ENCODE measurements around the gene ASMT.
"Not testable (repeated sequence)": the region's sequence is repeated elsewhere in the genome, so short reads cannot be mapped to it uniquely, and the experiment has no call there.

The ASMT gene, protein sequence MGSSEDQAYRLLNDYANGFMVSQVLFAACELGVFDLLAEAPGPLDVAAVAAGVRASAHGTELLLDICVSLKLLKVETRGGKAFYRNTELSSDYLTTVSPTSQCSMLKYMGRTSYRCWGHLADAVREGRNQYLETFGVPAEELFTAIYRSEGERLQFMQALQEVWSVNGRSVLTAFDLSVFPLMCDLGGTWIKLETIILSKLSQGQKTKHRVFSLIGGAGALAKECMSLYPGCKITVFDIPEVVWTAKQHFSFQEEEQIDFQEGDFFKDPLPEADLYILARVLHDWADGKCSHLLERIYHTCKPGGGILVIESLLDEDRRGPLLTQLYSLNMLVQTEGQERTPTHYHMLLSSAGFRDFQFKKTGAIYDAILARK

DNA sequence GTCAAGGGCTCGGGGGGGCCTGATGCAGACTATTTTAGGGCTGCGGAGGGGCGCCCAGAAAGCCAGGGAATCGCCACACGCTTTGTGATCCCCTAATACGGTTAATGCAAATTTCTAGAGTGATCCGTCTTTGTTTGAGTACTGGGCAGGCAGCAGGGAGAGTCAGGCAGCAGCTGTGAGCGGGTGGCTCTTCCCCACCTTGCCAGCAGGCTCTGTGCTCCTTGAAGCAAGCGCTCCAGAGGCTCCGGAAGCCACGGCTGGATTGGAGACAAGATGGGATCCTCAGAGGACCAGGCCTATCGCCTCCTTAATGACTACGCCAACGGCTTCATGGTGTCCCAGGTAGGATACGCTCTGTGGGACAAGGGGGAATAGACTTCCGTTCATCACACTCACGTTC lies at the start of gene ASMT:
Gene ASMT, plus strand, starts transcription at position 133 of the 400 bp plus-strand sequence. Its CDS starts 141 bp downstream, at position 274.
- DNase-seq, result no peak
- intact Hi-C loops (cut with DNase I), result no loop called here

DNA sequence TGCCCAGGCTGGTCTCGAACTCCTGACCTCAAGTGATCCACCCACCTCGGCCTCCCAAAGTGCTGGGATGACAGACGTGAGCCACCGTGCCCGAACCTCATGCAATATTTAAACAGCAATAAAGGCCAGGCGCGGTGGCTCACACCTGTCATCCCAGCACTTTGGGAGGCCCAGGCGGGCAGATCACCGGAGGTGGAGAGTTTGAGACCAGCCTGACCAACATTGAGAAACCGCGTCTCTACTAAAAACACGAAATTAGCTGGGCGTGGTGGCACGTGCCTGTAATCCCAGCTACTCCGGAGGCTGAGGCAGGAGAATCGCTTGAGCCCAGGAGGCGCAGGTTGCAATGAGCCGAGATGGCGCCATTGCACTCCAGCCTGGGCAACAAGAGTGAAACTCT lies 40.7 kb upstream of the ASMT start:
- peak in 2 of 42 donors; percentile 8 to 30 for DNase-seq
- intact Hi-C loops (cut with DNase I), result not testable (repeated sequence)

DNA sequence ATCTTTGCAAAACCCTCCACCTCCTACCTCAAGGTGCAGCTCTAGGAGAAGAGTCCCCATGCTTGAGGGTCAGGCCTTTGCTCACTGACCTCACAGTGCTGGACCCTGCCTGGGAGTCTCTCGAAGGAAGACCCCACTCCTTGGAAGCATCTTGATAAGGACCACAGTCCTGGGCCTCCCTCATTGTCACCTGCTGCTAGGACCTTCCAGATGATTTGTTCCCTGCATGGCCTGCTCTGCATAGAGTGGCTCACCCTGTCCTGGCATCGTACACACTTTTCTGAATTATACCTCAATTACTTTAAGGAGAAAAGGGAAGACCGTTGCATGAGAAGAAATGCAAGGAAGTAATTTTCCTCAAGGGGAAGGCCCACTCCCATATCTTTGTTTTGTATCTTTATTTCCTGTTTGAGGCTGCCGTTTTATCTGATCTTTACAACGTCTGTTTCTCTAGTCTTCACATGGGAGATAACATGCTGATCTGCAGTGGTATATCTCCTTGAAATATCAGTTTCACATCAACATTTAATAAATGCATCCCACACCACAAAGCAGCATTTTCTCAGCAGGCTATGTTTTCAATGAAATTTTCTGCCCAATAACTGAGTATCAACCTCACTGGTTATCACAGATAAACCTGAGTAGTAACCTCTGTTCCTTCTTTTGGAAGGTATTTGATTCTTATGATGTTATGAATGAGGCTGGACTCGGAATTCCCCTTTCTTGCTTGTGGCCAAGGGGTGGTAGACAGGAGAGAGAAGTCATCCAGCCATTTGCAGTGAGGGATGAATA lies 38.5 kb upstream of the ASMT start:
- intact Hi-C loops (cut with DNase I), result no loop called here
- DNase-seq, result peak in 2 of 42 donors; percentile 24 to 31

DNA sequence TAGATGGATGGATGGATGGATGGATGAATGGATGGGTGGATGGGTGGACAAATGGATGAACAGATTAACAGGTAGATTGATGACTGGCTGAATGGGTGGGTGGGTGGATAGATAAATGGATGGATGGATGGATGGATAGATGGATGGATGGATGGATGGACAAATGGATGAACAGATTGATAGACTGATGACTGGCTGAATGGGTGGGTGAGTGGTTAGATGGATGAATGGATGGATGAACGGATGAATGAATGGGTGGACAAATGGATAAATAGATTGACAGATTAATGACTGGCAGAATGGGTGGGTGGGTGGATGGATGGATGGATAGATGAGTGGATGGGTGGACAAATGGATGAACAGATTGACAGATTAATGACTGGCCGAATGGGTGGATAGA lies 37.0 kb upstream of the ASMT start:
- DNase-seq, result no peak
- intact Hi-C loops (cut with DNase I), result no loop called here

DNA sequence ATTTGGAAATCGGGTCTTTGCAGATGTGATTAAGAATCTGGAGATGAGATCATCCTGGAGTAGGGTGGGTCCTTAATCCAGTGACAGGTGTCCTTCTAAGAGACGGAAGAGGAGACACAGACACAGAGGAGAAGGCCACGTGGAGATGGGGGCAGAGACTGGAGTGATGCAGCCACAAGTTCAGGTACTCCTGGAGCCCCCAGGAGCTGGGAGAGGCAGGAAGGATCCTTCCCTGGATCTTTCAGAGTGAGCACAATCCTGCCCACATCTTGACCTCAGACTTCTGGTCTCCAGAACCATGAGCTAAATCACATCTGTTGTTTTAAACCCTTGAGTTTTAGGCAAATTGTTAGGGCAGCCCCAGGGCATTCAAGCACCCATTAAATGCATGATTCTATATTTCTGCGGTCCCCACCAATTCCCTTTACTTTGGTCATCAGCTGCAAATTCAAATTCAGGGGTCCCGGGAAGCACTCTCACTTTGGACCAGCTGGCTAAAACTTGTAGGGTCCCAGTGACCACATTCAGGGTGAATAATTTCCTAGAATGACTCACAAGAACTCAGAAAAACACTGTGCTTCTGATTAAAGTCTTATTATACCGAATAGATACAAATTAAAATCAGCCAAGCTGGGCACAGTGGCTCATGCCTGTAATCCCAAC lies 36.2 kb upstream of the ASMT start:
- intact Hi-C loops (cut with DNase I), result no loop called here
- peak in 1 of 42 donors; percentile 14 for DNase-seq

DNA sequence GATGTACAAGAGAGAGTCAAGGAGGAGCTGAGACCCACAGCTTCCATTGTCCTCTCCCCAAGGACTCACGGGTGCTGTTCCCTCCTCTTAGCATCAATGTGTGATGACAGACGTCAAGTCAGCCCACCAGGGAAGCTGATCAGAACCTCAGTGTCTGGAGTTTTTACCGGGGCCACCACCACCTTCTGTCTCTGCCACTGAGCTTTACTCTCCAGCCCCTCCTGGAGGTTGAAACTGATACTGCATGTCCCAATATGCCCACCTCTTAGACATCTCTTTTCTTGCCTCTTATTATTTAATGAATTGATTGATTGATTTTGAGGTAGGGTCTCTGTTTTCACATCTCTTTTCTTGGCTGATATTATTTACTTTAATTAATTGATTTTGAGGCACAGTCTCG lies 33.7 kb upstream of the ASMT start:
- DNase-seq, result peak in 9 of 42 donors; percentile 20 to 73 (median 35)
- intact Hi-C loops (cut with DNase I), result no loop called here

DNA sequence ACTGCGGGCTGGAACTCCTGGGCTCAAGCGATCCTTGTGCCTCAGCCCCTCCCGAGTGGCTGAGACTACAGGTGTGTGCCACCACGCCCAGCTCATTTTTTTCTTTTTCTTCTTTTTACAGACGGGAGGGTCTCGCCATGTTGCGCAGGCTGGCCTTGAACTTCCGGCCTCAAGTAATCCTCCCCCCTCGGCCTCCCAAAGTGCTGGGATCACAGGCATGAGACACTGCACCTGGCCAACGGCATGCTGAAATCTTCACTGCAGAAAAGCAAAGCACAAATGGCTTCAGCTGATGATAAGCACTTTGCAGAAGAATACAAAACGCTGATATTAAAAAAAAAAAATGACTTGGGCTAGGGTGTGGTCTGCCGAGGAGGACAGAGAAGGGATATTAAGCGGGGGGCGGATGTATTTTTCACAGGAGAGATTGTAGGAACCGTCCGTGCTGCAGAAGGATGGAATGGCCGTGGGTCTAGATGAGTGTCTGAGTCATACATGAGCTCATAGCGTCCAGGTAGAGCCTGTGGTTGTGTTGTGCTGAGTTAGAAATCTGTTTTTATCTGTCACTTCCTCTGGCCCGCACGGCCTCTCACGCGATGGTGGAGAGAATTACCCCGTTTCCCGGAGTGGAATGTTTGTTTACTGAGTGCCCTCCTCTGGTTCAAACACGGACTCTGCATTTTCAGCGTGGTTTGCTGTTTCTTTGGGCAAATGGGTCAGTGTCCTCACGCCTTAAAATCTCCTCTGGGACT lies 32.0 kb upstream of the ASMT start:
- DNase-seq, result peak in 1 of 42 donors; percentile 10
- intact Hi-C loops (cut with DNase I), result no loop called here

DNA sequence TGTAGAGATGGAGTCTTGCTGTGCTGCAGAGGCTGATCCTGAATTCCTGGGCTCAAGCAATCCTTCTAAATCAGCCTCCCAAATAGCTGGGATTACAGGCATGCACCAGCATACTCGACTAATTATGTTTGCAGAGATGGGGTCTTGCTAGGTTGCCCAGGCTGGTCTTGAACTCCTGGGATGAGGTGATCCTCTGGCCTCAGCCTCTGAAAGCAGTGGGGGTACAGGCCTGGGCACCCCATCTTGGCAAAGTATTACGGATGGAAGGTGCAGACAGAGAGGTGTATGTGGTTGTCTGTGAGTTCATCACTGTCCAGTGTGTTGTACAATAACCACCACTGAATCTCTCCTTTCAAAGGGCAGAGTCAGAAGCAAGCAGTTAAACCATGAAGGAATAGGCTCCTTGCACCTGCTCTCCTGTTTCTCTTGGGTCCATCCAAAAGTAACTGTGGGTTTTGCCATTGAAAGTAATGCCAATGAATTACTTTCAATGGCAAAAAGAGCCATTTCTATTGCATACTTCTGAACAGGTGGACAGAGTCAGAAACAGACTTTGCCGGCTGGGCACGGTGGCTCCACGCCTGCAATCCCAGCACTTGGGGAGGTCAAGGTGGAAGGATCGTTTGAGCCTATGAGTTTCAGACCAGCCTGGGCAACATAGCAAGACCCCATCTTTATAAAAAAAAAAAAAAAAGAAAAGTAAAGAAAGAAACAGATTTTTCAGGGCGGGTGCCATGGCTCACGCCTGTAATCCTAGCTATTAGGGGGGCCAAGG lies 30.4 kb upstream of the ASMT start:
- DNase-seq, result no peak
- intact Hi-C loops (cut with DNase I), result no loop called here

DNA sequence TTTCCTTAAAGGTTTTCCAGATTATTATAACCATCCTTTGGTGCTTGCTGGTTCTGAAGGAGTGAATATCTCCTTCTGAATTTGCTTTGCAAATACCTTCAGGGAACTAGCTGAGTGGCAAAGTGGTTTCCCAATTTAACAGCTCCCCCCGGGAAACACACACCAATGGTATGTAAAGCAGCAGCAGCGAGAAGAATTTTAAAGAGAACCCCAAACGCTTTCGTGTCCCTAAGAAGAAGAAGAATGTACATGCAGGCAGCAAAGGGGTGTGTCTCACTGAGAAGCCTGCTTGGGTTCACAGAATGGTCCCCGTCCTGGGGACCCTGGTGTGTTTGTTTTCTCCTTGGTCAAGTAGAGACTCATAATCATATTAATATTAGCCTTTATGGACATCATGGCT lies 27.7 kb upstream of the ASMT start:
- DNase-seq, result no peak
- intact Hi-C loops (cut with DNase I), result no loop called here

DNA sequence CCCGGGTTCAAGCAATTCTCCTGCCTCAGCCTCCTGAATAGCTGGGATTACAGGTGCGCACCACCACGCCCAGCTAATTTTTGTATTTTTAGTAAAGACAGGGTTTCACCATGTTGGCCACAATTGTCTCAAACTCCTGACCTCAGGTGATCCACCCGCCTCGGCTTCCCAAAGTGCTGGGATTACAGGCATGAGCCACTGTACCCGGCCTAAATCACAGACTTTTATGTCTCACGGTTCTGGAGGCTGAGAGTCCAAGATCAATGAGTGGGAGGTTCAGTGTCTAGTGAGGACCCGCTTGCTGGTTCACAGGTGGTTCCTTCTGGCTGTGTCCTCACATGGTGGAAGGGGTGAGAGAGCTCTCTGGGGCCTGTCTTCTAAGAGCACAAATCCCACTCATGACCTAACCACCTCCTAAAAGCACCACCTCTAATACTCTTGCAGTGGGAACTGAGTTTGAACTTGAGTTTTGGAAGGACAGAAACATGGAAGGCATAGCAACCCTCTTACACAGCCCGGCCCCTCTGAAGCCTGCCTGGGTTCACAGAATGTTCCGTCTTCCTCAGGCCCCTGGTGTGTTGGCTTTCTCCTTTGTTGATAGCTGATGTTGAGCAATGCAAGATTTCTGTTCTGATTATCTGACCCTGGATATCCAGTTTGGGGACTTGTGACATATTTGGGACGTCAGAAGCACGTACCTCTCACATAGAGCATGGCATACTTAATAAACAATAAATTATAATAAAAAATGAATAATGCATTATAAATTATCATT lies 25.3 kb upstream of the ASMT start:
- DNase-seq, result peak in 3 of 42 donors; percentile 20 to 30 (median 26)
- intact Hi-C loops (cut with DNase I), result loop anchor here (5.0 kb wide), 2 partner anchors 137 to 197 kb away; partner anchors contain the start of genes ASMTL and SLC25A6

DNA sequence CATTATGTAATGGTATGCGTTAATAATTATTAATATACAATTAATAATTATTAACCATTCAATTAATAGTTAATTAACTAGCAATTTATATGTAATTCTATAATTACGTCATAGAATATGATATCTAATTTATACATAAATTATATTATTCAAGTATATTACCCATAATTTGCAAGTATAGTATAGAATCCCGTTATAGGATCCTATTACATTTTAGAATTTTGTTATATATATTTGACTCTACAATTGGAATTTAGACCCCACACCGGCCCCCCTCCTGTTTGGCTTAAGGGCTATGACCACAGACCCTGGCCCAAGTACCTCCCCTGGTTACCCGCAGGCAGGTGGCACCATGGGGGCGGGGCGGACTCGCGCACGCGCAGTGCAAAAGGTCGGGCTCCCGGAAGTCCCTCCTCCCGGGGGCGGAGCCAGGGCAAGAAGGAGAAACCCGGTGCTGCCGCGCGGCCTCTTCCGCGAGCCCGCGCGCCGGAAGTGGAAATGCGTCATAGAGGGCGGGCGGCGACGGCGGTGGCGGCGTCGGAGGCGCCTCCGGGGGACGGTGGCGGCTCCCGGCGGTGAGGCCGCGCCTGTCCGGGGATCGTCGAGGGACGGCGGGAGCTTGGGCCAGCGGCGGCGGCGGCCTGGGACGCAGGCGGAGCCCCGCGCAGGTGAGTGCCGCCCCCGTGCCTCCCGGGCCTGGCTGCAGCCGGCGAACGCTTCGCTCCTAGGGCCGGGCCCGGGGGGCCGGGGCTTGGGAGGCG lies 23.6 kb upstream of the ASMT start, which contains the start of gene AKAP17A:
Gene AKAP17A, plus strand, starts transcription at position 503 of the 761 bp plus-strand sequence. CDS start 1,859 bp downstream, outside the sequence.
- DNase-seq, result peak; percentile 90 to 99 (median 98)
- intact Hi-C loops (cut with DNase I), result loop anchor here (5.0 kb wide), 2 partner anchors 139 to 199 kb away; partner anchors contain the start of genes ASMTL and SLC25A6

DNA sequence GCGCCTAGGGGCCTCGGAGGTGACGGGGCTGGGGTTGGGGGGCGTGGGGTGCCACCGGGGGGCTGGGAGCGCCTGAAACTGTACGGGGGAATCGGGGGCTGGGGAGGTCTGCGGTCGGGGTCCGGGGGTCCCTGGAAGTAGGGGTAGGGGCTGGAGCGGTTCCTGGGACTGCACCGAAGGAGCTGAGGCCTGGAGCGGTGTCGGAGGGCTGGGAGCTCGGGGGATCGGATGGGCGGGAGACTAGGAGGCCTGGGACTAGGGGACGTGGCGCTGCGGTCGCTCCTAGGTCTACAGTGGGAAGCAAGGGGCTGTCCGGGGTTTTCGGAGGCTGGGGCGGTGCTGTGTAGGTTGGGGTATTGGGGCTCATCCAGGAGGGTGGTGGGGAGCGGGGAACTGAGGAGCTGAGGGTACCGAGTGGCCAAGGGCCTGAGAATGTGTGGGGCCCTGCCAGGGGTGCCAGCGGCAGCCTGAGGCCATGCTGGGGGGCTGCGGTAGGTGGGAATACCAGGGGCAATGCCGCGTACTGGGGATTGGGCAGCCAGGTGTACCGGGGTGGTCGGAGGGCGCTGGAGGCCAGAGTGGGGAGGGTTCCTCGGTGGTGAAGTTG lies 22.9 kb upstream of the ASMT start:
- intact Hi-C loops (cut with DNase I), result loop anchor here (5.0 kb wide), 2 partner anchors 140 to 200 kb away; partner anchors contain the start of genes ASMTL and SLC25A6
- peak in 4 of 42 donors; percentile 9 to 36 (median 27) for DNase-seq

DNA sequence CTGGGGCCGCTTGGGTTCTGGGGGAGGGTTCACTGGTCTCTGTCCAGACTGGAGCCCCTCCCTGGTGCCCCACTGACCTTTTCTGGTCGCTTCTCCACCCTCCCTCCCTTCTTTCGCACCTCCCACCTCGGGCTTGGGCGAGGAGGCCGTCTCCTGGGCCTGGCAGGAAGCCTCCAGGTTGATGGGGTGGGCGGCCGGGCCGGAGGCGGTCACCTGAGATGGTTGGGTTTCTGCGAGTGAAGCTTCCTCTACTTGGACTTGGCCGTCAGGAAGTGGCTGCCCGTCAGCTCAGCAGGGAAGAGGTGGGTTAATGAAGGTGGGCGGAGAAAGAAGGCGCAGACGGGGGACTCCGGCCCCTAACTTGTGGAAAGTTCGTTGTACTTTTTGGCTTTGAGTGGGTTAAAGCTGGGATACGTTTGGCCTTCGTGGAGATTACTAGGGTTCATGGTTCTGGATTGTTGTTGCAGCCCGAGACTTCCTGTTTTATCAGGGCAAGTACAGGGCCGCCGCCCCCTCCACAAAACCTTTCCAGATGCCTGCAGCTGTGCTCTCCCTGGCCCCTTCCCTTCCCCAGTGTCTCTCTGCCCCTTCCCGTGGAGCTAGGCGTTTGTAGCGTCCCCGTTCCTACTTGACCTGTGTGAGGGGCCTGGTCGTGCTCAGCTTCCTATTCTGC lies 22.3 kb upstream of the ASMT start:
- DNase-seq, result peak in 4 of 42 donors; percentile 13 to 40 (median 36)
- intact Hi-C loops (cut with DNase I), result loop anchor here (5.0 kb wide), 2 partner anchors 140 to 200 kb away; partner anchors contain the start of genes ASMTL and SLC25A6

DNA sequence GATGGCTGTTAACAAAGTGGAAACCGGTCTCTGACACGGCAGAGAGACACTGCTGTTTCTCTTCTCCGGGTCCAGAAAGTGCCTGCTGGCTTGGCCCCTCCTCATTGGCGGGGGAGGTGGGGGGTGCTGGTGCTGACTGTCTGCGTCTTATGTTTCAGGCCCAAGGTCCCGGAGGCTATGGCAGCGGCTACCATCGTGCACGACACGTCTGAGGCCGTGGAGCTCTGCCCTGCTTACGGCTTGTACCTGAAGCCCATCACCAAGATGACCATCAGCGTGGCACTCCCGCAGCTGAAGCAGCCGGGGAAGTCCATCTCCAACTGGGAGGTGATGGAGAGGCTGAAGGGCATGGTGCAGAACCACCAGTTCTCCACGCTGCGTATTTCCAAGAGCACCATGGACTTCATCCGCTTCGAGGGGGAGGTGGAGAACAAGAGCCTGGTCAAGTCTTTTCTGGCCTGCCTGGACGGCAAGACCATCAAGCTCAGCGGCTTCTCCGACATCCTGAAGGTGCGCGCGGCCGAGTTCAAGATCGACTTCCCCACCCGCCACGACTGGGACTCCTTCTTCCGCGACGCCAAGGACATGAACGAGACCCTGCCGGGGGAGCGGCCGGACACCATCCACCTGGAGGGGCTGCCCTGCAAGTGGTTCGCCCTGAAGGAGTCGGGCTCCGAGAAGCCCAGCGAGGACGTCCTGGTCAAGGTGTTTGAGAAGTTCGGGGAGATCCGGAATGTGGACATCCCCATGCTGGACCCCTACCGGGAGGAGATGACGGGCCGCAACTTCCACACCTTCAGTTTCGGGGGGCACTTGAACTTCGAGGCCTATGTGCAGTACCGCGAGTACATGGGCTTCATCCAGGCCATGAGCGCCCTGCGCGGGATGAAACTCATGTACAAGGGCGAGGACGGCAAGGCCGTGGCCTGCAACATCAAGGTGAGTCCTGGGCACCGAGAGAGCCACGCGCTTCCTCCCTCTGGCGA lies 21.3 kb upstream of the ASMT start:
- intact Hi-C loops (cut with DNase I), result loop anchor here (5.0 kb wide), 2 partner anchors 141 to 201 kb away; partner anchors contain the start of genes ASMTL and SLC25A6
- peak in 4 of 42 donors; percentile 15 to 37 (median 35) for DNase-seq

Data from head of caudate nucleus (tissue), 42 donors.